GM21717 (cell line): ENCODE data around the gene NEK6.

Experiments
- ATAC-seq: cut with Tn5 transposase; IDR thresholded peaks from one replicate; pipeline ENCODE4 v1.9.1; 2021; ENCODE audit warnings: mild to moderate bottlenecking, moderate library complexity; ENCODE audit not compliant: unreplicated experiment

Gene NEK6

GRCh38 chr9:124392254-124392870 is 134.6 kb downstream of the NEK6 start:
- no peak for ATAC-seq

GRCh38 chr9:124392871-124393460 is 135.2 kb downstream of the NEK6 start:
- ATAC-seq, result no peak

- ATAC-seq, result no peak
Measured at GRCh38 chr9:124394167-124394566, 136.4 kb downstream of the NEK6 start.

DNA sequence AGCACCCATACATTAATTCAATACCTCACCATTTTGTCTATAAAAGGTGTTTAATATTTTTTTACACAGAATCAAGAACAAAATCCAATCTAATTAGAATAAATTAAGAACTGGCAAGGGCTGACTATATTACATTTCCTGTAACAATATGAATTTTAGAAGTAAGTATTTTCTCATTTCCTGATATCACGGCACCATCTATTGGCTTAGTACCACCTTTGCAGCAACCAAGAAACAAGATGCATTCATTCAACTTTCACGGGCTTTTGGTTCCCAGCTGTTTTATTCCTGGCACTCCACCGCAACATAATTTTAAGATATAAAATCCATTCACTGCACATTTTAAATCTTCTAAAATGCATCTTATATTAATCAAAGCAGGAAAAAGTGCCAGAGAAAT is 136.8 kb downstream of the NEK6 start:
- ATAC-seq, result no peak

GRCh38 chr9:124395826-124396225 is 138.1 kb downstream of the NEK6 start:
- ATAC-seq, result no peak

DNA sequence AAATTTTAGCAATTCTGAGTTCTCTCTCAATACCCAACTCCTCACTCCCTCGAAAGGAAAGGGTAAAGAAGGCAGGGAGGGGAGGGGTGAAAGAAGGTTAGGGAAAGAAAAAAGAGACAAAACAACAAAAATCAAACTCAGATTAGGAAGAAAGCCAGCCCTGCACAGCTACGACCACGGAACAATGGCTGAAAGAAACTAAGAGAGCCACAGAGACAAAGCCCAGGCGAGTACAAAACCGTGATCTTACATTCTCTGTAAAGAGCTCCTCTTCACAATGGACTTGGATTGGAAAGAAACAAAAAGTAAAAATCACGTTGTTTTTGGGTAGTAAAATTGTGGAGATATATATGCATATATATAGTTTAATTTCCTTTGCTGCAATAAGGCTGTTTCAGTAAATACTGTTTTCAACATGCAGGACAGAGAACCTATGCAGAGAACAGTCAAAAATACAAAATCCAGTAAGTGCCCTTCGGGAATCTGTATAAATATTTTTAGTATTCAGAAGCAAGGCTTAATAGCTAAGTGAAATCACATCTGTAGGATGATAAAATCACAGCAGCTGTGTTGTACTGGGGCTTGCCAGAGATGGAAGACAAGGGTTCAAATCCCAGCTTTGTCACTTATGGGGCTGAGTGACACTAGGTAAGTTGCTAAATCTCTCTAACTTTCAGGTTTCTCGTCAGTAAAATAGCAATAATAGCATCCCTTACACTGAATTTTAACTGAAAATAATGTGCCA is 140.6 kb downstream of the NEK6 start:
- no peak for ATAC-seq

GRCh38 chr9:124399323-124399967 is 141.7 kb downstream of the NEK6 start:
- no peak for ATAC-seq

GRCh38 chr9:124399968-124400940 is 142.5 kb downstream of the NEK6 start:
- no peak for ATAC-seq
